IPS-15b (cell line): ENCODE results near the gene LINC01488.

Source experiments
- H3K27me3 ChIP-seq: one replicate; pipeline ENCODE4 v1.6.1; 2013; ENCODE audit warnings: low read length; ENCODE audit not compliant: control insufficient read depth, insufficient read depth
- H3K36me3 ChIP-seq: one replicate; pipeline ENCODE4 v1.6.1; 2013; ENCODE audit warnings: low read length; ENCODE audit not compliant: control insufficient read depth, insufficient read depth
- H3K4me1 ChIP-seq: one replicate; pipeline ENCODE4 v1.6.1; 2013; ENCODE audit warnings: mild to moderate bottlenecking, low read length; ENCODE audit not compliant: control insufficient read depth, insufficient read depth
- H3K4me3 ChIP-seq: one replicate; pipeline ENCODE4 v1.5.1; 2013; ENCODE audit warnings: low read depth, low read length
- H3K9ac ChIP-seq: one replicate; pipeline ENCODE4 v1.6.1; 2013; ENCODE audit warnings: low read depth, mild to moderate bottlenecking, low read length
- H3K9me3 ChIP-seq: one replicate; pipeline ENCODE4 v1.6.1; 2013; ENCODE audit warnings: mild to moderate bottlenecking, low read length; ENCODE audit not compliant: control insufficient read depth, insufficient read depth

The LINC01488 gene

DNA sequence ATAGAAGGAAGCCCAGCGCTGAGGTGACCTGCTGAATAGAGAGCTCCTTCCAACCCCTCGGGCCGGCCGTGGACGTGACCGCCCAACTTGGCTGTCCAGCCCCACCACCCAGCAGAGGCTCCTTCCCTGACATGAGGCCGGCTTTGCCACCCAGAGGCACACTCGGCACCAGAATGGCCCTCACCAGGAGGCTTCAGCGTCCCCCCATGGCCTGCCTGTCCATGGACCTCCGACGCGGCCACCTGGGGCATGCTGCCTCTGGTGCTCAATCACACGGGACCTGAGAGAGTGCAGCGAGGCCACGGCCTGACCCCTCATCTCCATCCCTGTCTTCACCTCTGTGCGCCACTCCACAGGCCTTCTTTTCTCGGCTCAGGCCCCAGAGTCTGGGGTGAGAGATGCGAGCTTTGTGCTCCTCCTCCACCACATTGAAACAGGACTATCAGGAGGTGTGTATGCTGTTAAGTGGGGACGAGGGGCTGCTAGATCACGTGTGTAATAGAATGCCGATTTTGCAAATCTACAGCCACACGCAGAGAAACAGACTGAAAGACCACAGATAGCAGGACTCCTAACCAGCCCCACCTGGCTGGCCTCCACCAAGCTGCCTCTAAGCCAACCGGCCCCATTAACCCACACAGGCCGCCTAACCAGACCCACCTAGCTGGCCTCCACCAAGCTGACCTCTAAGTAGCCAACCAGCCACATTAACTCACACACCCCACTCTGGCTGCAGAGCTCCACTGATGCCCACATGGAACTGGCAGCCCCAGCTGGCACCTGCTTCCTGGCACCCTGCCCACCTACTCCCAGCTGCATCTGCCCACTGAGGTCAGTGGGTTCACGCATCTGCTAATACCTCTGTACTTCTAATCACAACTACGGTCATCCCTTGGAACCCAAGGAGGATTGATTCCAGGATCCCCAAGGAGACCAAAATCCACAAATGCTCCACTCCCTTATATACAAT is 20.7 kb downstream of the LINC01488 start:
- Histone ChIP-seq H3K4me1 (no peaks in the 10 kb centered on the region), H3K4me3 (no peak overlapping the region), H3K9ac (no peak overlapping the region), H3K9me3 (no peaks in the 10 kb centered on the region), H3K36me3 (no peaks in the 10 kb centered on the region), H3K27me3 (no peaks in the 10 kb centered on the region)

DNA sequence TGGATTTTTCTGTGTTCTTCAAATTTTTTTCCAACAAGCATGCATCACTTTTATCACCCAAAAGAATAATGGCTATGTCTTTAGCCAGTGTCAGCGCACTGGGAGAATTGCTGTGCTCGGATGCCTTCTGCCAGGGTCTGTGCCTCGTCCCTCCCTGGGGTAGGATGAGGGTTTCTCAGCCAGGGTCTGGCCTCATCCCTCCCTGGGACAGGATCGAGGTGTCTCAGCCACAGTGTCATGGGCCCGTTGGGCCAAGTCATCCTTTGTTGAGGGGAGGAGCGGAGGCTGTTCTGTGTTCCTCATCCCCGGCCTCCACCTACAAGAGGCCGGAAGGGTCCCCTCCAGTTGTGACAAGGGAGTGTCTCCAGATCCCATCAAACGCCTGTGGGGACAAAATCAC is 22.7 kb downstream of the LINC01488 start:
- Histone ChIP-seq H3K4me3 (no peak overlapping the region), H3K4me1 (no peaks in the 10 kb centered on the region), H3K27me3 (no peaks in the 10 kb centered on the region), H3K9me3 (no peaks in the 10 kb centered on the region), H3K36me3 (no peaks in the 10 kb centered on the region), H3K9ac (no peak overlapping the region)

DNA sequence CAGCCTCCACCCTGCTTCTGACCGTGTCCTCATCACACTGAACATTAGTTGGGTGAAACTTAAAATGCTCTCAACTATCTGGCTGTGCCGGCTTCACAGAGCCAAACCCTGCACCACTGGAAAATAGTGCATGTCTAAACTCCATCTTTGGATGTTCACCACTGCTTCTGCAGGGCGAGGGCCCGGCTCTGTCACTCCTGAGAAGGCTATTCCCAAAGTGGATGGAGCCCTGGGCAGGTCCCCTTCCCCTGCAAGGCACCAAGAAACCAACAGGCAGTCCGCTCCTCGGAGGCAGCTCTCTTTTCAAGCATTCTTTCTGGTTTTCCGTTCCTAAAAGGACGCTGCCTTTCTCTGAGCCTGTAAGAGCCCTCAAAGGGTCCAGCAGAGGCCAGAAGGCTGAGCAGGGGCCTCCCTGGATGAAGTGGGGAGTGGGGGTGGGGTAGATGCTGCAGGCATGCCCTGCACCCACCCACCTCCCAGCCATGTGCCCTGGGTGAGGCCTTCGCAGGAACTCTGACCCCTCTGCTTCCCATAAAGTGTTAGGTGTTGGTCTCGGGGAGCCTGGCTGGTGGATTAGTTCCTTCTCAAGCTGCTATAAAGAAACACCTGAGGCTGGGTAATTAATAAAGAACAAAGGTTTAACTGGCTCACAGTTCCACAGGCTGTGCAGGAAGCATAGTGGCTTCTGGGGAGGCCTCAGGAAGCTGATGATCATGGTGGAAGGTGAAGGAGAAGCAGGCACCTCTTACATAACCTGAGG is 23.3 kb downstream of the LINC01488 start:
- Histone ChIP-seq H3K4me1 (no peaks in the 10 kb centered on the region), H3K36me3 (no peaks in the 10 kb centered on the region), H3K27me3 (no peaks in the 10 kb centered on the region), H3K4me3 (no peak overlapping the region), H3K9me3 (no peaks in the 10 kb centered on the region), H3K9ac (no peak overlapping the region)

DNA sequence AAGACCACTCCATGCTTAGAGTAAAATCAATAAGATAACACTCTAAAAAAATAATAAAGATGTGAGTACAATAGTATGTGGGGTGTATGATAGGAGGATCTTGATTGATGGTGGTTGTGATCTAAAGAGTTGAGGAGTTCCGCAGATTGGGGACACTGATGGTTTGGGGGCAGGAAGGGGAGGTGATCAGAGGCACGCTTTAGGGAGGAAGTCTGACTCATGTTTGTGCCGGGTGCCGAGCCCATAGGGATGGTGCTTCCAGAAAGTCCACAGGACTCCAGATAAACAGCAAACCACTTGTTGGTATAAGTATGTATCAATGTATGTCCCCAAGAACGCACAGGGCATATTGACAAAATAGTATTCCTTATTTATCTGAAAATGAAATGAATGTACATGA is 27.5 kb downstream of the LINC01488 start:
- Histone ChIP-seq H3K9ac (no peak overlapping the region), H3K4me1 (no peaks in the 10 kb centered on the region), H3K9me3 (no peaks in the 10 kb centered on the region), H3K27me3 (no peaks in the 10 kb centered on the region), H3K4me3 (no peak overlapping the region), H3K36me3 (no peaks in the 10 kb centered on the region)

DNA sequence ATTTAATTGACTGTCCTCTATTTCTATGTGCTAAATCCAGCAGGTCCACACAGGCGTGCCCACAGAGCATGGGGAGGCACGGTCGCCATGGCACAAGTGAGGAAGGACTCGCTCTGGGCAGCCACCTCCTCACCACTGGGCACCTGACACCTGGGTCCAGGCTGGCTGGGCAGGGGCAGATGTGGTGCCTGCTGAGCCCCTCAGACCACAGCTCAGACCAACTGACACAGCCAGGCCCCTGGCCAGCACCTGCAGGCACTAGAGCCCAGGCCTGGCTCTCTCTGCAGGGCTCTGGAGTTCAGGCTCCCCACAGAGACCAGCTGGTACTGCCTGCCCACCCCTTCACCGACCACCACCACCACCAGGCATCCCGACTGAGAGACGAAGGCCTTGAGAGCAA is 27.9 kb downstream of the LINC01488 start:
- no peaks in the 10 kb centered on the region for H3K4me1 ChIP-seq
- H3K36me3 ChIP-seq: no peaks in the 10 kb centered on the region
- no peak overlapping the region for H3K9ac ChIP-seq
- no peak overlapping the region for H3K4me3 ChIP-seq
- H3K9me3 ChIP-seq: no peaks in the 10 kb centered on the region
- H3K27me3 ChIP-seq: no peaks in the 10 kb centered on the region

DNA sequence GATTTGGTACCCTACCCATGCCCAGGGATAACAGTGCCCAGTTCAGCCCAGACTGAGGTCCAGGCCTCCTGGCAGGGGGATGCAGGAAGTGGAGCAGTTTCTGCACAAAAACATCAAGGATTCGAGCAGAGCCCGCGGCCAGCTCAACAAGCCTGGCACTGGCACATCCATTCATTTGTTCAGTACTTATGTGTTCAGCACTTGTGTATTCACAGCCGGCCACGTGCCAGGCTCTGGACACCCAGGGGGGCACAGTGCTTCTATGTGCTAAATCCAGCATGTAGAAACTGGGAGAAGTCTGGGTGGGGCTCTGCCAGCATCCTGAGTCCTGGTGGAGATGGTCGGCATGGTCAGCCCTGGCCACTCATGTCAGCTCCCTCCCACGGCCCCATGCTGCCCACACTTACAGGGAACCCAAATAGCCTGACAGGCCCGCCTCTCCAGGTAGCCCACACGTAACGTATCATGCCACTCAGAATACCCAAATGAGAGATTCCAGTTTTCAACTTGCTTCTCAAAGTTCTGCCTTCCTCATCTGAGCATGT is 28.5 kb downstream of the LINC01488 start:
- H3K4me1 ChIP-seq: no peaks in the 10 kb centered on the region
- no peak overlapping the region for H3K9ac ChIP-seq
- no peak overlapping the region for H3K4me3 ChIP-seq
- H3K27me3 ChIP-seq: no peaks in the 10 kb centered on the region
- no peaks in the 10 kb centered on the region for H3K9me3 ChIP-seq
- H3K36me3 ChIP-seq: no peaks in the 10 kb centered on the region

DNA sequence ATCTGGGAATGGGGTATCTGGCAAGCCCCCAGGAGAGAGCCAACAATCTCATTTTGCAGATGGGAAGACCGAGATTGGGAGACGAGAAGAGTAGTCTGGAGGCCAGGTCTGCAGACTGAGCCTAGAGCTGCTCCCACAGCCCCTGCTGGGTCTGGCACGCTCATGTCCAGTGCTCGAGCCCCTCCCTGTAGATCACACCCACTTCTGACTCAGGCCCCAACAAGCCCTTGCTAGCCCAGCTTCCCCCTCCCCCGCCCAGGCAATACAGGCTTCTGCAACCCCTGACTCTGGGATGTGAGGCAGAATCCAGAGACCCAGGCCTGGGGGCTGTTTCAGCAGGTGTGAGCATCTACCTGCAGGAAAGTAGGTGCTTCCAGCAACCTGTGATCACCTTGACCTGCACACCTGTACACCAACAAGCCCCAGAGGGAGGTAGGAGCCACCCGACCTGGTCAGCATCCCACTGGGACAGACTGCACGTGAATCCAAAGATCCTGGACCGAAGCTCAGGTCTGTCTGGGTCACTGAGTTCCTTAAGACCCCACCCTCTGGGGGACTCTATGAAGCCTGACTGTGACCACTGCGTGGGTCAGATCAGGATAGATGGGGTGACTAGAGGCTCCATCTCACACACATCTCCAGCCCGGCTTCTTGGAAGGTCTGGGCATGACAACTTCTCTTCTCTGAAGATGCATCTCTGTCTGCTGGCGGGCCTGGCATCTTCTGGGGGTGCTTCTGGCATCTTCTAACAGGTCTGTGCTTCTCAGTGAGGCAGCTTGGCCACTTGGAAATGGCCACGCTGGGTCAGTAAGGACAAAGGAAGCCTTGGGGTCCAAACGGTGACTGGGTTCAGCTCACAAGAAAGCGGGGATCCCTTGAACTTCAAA is 29.3 kb downstream of the LINC01488 start:
- Histone ChIP-seq H3K4me3 (no peak overlapping the region), H3K36me3 (no peaks in the 10 kb centered on the region), H3K27me3 (no peaks in the 10 kb centered on the region), H3K9me3 (no peaks in the 10 kb centered on the region), H3K4me1 (no peaks in the 10 kb centered on the region), H3K9ac (no peak overlapping the region)

DNA sequence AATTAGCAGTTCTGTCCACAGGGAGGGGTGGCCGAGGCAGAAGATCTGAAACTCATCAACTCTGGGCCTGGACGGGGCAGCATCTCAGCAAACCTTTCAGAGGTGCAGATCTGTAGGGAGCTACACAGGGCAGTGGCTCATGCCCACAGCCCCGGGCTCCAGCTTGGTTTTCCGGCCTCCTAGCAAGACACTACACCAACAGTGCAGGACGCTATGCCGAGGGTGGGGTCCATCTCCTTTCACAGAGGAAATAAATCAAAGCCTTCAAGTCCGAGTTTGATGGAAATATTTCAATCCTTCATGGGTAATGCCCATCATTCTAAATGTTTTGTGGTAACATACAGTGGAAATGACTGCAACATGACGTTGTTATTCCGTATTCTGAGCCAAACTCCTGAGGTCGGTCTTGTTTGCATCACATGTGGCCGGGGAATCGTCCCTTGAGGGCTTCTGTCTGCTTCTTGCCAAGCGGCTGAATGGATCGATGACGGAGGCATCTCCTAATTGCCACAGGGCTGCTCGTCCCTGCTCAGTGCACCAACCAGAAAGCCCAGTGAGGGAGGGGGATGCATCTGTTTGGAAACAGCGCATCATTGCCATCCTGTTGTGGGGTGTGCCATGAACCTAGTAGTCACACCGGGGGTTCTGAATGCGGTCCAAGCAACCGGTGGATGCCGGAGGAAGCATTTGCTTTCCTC is 30.0 kb downstream of the LINC01488 start:
- no peaks in the 10 kb centered on the region for H3K36me3 ChIP-seq
- no peaks in the 10 kb centered on the region for H3K4me1 ChIP-seq
- no peak overlapping the region for H3K9ac ChIP-seq
- no peaks in the 10 kb centered on the region for H3K27me3 ChIP-seq
- H3K4me3 ChIP-seq: no peak overlapping the region
- no peaks in the 10 kb centered on the region for H3K9me3 ChIP-seq

DNA sequence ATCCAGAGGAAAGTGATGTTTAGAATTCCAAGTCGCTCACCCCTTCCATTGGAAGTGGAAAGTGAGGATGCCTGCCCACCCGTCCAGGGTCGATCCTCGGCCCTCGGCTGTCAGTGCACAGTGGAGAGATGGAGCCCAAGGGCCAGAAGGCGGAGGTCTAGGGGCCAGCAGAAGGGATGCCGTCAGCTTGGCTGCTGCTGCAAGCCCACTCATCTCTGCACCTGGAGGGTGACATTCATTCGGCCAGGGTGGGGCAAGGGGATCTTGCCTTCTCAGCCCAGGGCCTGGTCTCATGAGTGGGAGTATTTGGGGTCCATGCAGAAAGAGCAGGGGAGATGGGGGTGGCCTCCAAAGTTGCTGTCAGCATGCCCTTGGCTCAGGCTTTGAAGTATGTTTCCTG is 30.7 kb downstream of the LINC01488 start:
- no peaks in the 10 kb centered on the region for H3K9me3 ChIP-seq
- no peaks in the 10 kb centered on the region for H3K27me3 ChIP-seq
- no peak overlapping the region for H3K9ac ChIP-seq
- no peaks in the 10 kb centered on the region for H3K4me1 ChIP-seq
- H3K36me3 ChIP-seq: no peaks in the 10 kb centered on the region
- no peak overlapping the region for H3K4me3 ChIP-seq

DNA sequence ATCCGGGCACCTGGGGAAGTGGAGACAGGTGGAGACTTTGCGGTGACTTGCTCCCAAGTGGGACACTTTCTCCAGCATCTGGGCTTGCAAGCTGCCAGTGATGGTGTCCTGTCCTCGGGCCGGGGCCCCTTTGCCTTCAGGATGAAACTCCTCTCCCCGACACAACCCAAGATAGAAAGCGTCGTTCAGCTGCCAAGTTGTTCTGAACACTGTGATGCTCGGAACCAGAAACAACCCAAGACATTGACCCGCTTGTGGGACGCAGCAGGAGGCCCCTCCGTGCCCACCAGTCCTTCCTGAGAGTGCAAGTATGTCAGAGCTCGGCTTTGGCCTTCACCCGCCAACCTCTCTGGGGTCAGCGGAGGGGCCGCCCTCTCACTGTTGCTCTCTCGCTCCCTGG is 31.3 kb downstream of the LINC01488 start:
- no peaks in the 10 kb centered on the region for H3K36me3 ChIP-seq
- no peak overlapping the region for H3K4me3 ChIP-seq
- no peaks in the 10 kb centered on the region for H3K4me1 ChIP-seq
- no peaks in the 10 kb centered on the region for H3K27me3 ChIP-seq
- H3K9ac ChIP-seq: no peak overlapping the region
- H3K9me3 ChIP-seq: no peaks in the 10 kb centered on the region

DNA sequence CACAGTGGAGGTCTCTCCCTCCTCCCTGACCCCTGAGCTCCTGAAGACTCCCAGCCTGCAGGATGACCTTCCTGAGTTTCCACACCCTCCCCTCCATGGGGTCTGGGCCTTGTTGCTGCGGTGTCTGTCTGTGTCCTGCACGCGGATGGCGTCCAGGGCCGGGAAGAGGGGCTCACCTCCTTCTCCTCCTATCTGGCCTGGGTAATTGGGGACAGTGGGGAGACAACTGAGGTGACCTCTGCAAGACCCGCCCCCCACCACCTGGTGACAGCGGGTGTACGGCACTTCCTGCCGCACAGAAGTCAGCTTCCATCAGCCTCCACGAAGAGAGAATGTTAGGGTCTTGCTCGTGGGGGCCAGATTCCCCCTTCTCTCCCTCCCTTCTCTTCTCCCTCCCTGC is 31.7 kb downstream of the LINC01488 start:
- Histone ChIP-seq H3K4me1 (no peaks in the 10 kb centered on the region), H3K36me3 (no peaks in the 10 kb centered on the region), H3K9ac (no peak overlapping the region), H3K9me3 (peaks cover 1% of the 10 kb centered on the region), H3K4me3 (no peak overlapping the region), H3K27me3 (no peaks in the 10 kb centered on the region)
